Naive thymus-derived CD4-positive, alpha-beta T cell (primary cell): Measurements from ENCODE around the gene ETFRF1. TPM values are rescaled to one million over a fixed set of nuclear protein-coding genes. Genes with fewer than 3 reads are reported as not detected.

Experiments
- ATAC-seq: fragments of 150-1000 bp; cut with Tn5 transposase; 2 replicates; pipeline ENCODE4 v1.10.0; 2021; ENCODE audit warnings: mild to moderate bottlenecking, moderate library complexity
- CTCF ChIA-PET: fragments of 350-600 bp; sonication (Branson Sonifier 250); formaldehyde crosslinking; loops from one replicate; lab custom pipeline; 2021; ENCODE audit warnings: antibody characterized with exemption; lab: Charles Lee
- POLR2A ChIA-PET: fragments of 350-600 bp; sonication (Branson Sonifier 250); formaldehyde crosslinking; loops from one replicate; lab custom pipeline; 2021; ENCODE audit warnings: antibody characterized with exemption, inconsistent platforms; lab: Charles Lee
- DNase-seq, 9 donors: peaks; one replicate each; pipeline versions ENCODE4 v3.0.0 to v3.0.0-alpha.2; 2020 to 2022; ENCODE audit warnings: mixed read lengths in 1 of 9
- H3K27ac ChIP-seq: one replicate; pipeline ENCODE4 v1.7.0; 2013; ENCODE audit warnings: mild to moderate bottlenecking, low read depth, low read length, moderate library complexity
- H3K27me3 ChIP-seq, 2 donors: one replicate each; pipeline ENCODE4 v1.7.0; 2013; ENCODE audit warnings: low read length in 2 of 2, mild to moderate bottlenecking in 2 of 2, moderate library complexity in 2 of 2; ENCODE audit not compliant: control insufficient read depth in 2 of 2, insufficient read depth in 2 of 2
- H3K36me3 ChIP-seq, 3 experiments: 1 replicate in 2 of 3; 2 replicates in 1 of 3; pipeline ENCODE4 v1.7.0; 2013; ENCODE audit warnings: low read length in 3 of 3, mild to moderate bottlenecking in 3 of 3, moderate library complexity in 1 of 3; ENCODE audit not compliant: insufficient read depth in 3 of 3, control insufficient read depth in 2 of 3
- H3K4me1 ChIP-seq, 2 donors: one replicate each; pipeline ENCODE4 v1.7.0; 2013; ENCODE audit warnings: low read length in 2 of 2, mild to moderate bottlenecking in 2 of 2, moderate library complexity in 1 of 2; ENCODE audit not compliant: control insufficient read depth in 2 of 2, insufficient read depth in 2 of 2
- H3K4me3 ChIP-seq: 2 replicates; pipeline ENCODE4 v1.7.0; 2013; ENCODE audit warnings: mild to moderate bottlenecking, low read length
- H3K9me3 ChIP-seq, 3 experiments: 1 replicate in 2 of 3; 2 replicates in 1 of 3; pipeline ENCODE4 v1.7.0; 2013; ENCODE audit warnings: low read length in 3 of 3; ENCODE audit not compliant: control insufficient read depth in 2 of 3
- H3K27ac Mint-ChIP-seq, 9 donors: one replicate each; pipeline ENCODE4 v1.8.0; 2020 to 2022; ENCODE audit warnings: mixed read lengths in 9 of 9, mild to moderate bottlenecking in 8 of 9, moderate library complexity in 5 of 9, inconsistent platforms in 2 of 9
- H3K27me3 Mint-ChIP-seq, 5 donors: one replicate each; pipeline ENCODE4 v1.8.0; 2021 to 2022; ENCODE audit warnings: mixed read lengths in 5 of 5, mild to moderate bottlenecking in 1 of 5
- H3K36me3 Mint-ChIP-seq, 5 donors: one replicate each; pipeline ENCODE4 v1.8.0; 2020 to 2022; ENCODE audit warnings: mixed read lengths in 5 of 5, mild to moderate bottlenecking in 3 of 5, inconsistent platforms in 1 of 5
- H3K4me1 Mint-ChIP-seq, 7 donors: one replicate each; pipeline ENCODE4 v1.8.0; 2020 to 2022; ENCODE audit warnings: mixed read lengths in 7 of 7, mild to moderate bottlenecking in 3 of 7, inconsistent platforms in 1 of 7
- H3K4me3 Mint-ChIP-seq, 10 donors: one replicate each; pipeline ENCODE4 v1.8.0; 2020 to 2022; ENCODE audit warnings: mild to moderate bottlenecking in 10 of 10, mixed read lengths in 10 of 10, moderate library complexity in 6 of 10, inconsistent platforms in 2 of 10
- H3K9me3 Mint-ChIP-seq, 11 donors: one replicate each; pipeline ENCODE4 v1.8.0; 2020 to 2022; ENCODE audit warnings: mixed read lengths in 11 of 11, mild to moderate bottlenecking in 4 of 11, inconsistent platforms in 1 of 11, moderate library complexity in 1 of 11
- intact Hi-C, 2 donors: fragments of 100-400 bp; cut with micrococcal nuclease; formaldehyde crosslinking; loops; one replicate each; pipeline ENCODE4 v1.15.1; 2023
- polyA plus RNA-seq, 2 donors: library from polyadenylated mRNA; unstranded; fragments of 300-500 nt; fragmentation: Illumina TruSeq; gene quantifications; one replicate each; pipeline ENCODE4 v1.2.3, GENCODE V29; 2021
- total RNA-seq, 6 experiments: library from RNA in 5 of 6; stranded (reverse) in 5 of 6; gene quantifications; 1 replicate in 5 of 6; 2 replicates in 1 of 6; pipeline ENCODE4 v1.2.3 and lab custom pipeline; 2021 to 2026

Gene ETFRF1
- total and polyA plus RNA-seq, 7 experiments from 2014 or later = 12.9 to 80.4 (median 34.4) TPM

GRCh38 chr12:25200703-25201102, 5.7 kb downstream of the ETFRF1 start:
- Histone ChIP-seq H3K27me3 (no peaks in the 10 kb centered on the region), H3K36me3 (peaks cover 0 to 5% (median 0%) of the 10 kb centered on the region in 3 experiments), H3K4me3 (no peak overlapping the region), H3K27ac (peak overlapping the region; percentile 26), H3K4me1 (no peaks in the 10 kb centered on the region), H3K9me3 (no peaks in the 10 kb centered on the region)
- ATAC-seq (no peak), DNase-seq (no peak)
- Mint-ChIP-seq H3K4me1 (peaks cover 9 to 68% (median 53%) of the 10 kb centered on the region in 7 donors), H3K9me3 (peaks cover 0 to 4% (median 0%) of the 10 kb centered on the region in 11 donors), H3K36me3 (peaks cover 3 to 30% (median 19%) of the 10 kb centered on the region in 5 donors), H3K4me3 (no peak overlapping the region), H3K27ac (peak overlapping the region in 5 of 9 donors; percentile 5 to 77 (median 56)), H3K27me3 (no peaks in the 10 kb centered on the region)
- ChIA-PET POLR2A (no interaction called here), CTCF (no interaction called here)
- intact Hi-C loops = no loop called here

- intact Hi-C loops = no loop called here
- Histone ChIP-seq H3K4me3 (no peak overlapping the region), H3K9me3 (no peaks in the 10 kb centered on the region), H3K27ac (no peak overlapping the region), H3K27me3 (no peaks in the 10 kb centered on the region), H3K36me3 (peaks cover 0 to 12% (median 0%) of the 10 kb centered on the region in 3 experiments), H3K4me1 (no peaks in the 10 kb centered on the region)
- peaks cover 0 to 4% (median 0%) of the 10 kb centered on the region in 11 donors for H3K9me3 Mint-ChIP-seq
- no peaks in the 10 kb centered on the region for H3K27me3 Mint-ChIP-seq
- POLR2A ChIA-PET = interaction anchor here (1.3 kb wide), 1 partner anchor 8 kb away, joined by 3 read pairs; the partner anchor contains the start of genes DNAI7 and ETFRF1
- DNase-seq = no peak
- H3K27ac Mint-ChIP-seq = peak overlapping the region; percentile 9 to 87 (median 74)
- peaks cover 9 to 37% (median 19%) of the 10 kb centered on the region in 5 donors for H3K36me3 Mint-ChIP-seq
- H3K4me3 Mint-ChIP-seq = no peak overlapping the region
- CTCF ChIA-PET = no interaction called here
- H3K4me1 Mint-ChIP-seq = peaks cover 4 to 64% (median 43%) of the 10 kb centered on the region in 7 donors
- no peak for ATAC-seq
These were observed 7.1 kb downstream of the ETFRF1 start for GRCh38 chr12:25202137-25202536.

DNA sequence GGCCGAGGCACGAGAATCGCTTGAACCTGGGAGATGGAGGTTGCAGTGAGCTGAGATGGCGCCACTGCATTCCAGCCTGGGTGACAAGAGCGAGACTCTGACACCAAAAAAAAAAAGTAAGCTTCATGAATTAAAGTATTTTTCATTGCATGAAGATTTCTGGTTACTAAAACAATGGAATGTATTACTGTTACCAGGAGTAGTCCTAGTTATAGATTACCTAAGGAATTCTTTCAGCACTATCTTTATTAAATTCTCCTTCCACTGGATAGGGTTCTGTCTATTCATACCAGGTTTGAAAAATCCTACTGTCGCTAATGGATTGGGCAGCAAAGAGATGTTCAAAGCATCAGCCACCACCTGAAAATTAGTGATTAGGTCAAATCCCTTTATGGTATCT, 12.4 kb downstream of the ETFRF1 start:
- peak overlapping the region in 2 of 9 donors; percentile 12 to 47 for H3K27ac Mint-ChIP-seq
- Histone ChIP-seq H3K4me3 (no peak overlapping the region), H3K36me3 (peaks cover 0 to 24% (median 0%) of the 10 kb centered on the region in 3 experiments), H3K27ac (no peak overlapping the region), H3K9me3 (no peaks in the 10 kb centered on the region), H3K4me1 (no peaks in the 10 kb centered on the region), H3K27me3 (no peaks in the 10 kb centered on the region)
- ChIA-PET POLR2A (interaction anchor here (1.2 to 1.4 kb wide), 2 partner anchors 9 to 180 kb away, joined by 3 to 4 read pairs; no protein-coding TSS in a partner anchor), CTCF (no interaction called here)
- no peaks in the 10 kb centered on the region for H3K27me3 Mint-ChIP-seq
- intact Hi-C loops = no loop called here
- DNase-seq = no peak
- no peak for ATAC-seq
- H3K9me3 Mint-ChIP-seq = no peaks in the 10 kb centered on the region
- peaks cover 0 to 25% (median 11%) of the 10 kb centered on the region in 5 donors for H3K36me3 Mint-ChIP-seq
- peaks cover 6 to 40% (median 8%) of the 10 kb centered on the region in 7 donors for H3K4me1 Mint-ChIP-seq
- H3K4me3 Mint-ChIP-seq = no peak overlapping the region

- no peaks in the 10 kb centered on the region for H3K9me3 ChIP-seq
- H3K27ac Mint-ChIP-seq = peak overlapping the region in 1 of 9 donors; percentile 12
- POLR2A ChIA-PET = interaction anchor here (1.2 kb wide), 1 partner anchor 10 kb away, joined by 3 read pairs; no protein-coding TSS in a partner anchor
- DNase-seq (no peak), ATAC-seq (no peak)
- H3K27ac ChIP-seq = no peak overlapping the region
- intact Hi-C loops = no loop called here
- no peaks in the 10 kb centered on the region for H3K9me3 Mint-ChIP-seq
- no peak overlapping the region for H3K4me3 ChIP-seq
- H3K4me3 Mint-ChIP-seq = no peak overlapping the region
- peaks cover 0 to 24% (median 0%) of the 10 kb centered on the region in 3 experiments for H3K36me3 ChIP-seq
- H3K27me3 Mint-ChIP-seq = no peaks in the 10 kb centered on the region
- no peaks in the 10 kb centered on the region for H3K27me3 ChIP-seq
- peaks cover 4 to 36% (median 6%) of the 10 kb centered on the region in 7 donors for H3K4me1 Mint-ChIP-seq
- CTCF ChIA-PET = interaction anchor here (1.0 kb wide), 1 partner anchor 10 kb away, joined by 3 read pairs; no protein-coding TSS in a partner anchor
- H3K4me1 ChIP-seq = no peaks in the 10 kb centered on the region
- peaks cover 0 to 23% (median 11%) of the 10 kb centered on the region in 5 donors for H3K36me3 Mint-ChIP-seq
These were observed 12.8 kb downstream of the ETFRF1 start for GRCh38 chr12:25207846-25208245.

DNA sequence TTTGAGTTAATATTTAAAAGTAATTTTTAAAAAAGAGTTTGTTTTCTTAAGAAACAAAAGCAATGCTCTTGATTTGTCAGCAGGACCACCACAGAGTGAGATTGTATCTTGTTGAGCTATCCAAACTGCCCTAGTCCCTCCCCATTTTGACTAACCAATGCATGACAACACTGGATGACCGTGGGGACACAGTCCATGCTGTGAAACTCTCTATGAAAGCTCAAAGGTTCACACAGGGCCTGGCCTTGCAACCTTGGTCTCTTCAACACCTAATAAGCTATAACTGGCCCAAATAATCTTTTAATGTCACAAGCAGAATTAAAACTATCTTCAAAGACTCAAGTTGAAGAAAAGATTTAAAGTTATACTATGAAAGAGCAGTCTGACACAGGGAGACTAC, 13.5 kb downstream of the ETFRF1 start:
- no peak overlapping the region for H3K4me3 Mint-ChIP-seq
- Histone ChIP-seq H3K9me3 (no peaks in the 10 kb centered on the region), H3K4me3 (no peak overlapping the region), H3K27ac (no peak overlapping the region), H3K27me3 (no peaks in the 10 kb centered on the region), H3K36me3 (peaks cover 0 to 24% (median 0%) of the 10 kb centered on the region in 3 experiments), H3K4me1 (no peaks in the 10 kb centered on the region)
- peaks cover 0 to 19% (median 7%) of the 10 kb centered on the region in 5 donors for H3K36me3 Mint-ChIP-seq
- H3K4me1 Mint-ChIP-seq = peaks cover 0 to 30% (median under 1%) of the 10 kb centered on the region in 7 donors
- no peaks in the 10 kb centered on the region for H3K27me3 Mint-ChIP-seq
- ChIA-PET CTCF (interaction anchor here (1.0 kb wide), 1 partner anchor 10 kb away, joined by 3 read pairs; no protein-coding TSS in a partner anchor), POLR2A (interaction anchor here (0.7 to 1.1 kb wide), 4 partner anchors 11 to 94 kb away, joined by 3 read pairs; no protein-coding TSS in a partner anchor)
- intact Hi-C loops = no loop called here
- peak overlapping the region in 1 of 9 donors; percentile 78 for H3K27ac Mint-ChIP-seq
- no peak for DNase-seq
- H3K9me3 Mint-ChIP-seq = no peaks in the 10 kb centered on the region
- ATAC-seq = no peak

- CTCF ChIA-PET = interaction anchor here (0.7 kb wide), 1 partner anchor 221 kb away, joined by 3 read pairs; no protein-coding TSS in a partner anchor
- POLR2A ChIA-PET = interaction anchor here (1.3 kb wide), 1 partner anchor 18 kb away, joined by 6 read pairs; the partner anchor contains the start of genes DNAI7 and ETFRF1
- intact Hi-C loops = no loop called here
- Mint-ChIP-seq H3K9me3 (no peaks in the 10 kb centered on the region), H3K4me3 (no peak overlapping the region), H3K27me3 (no peaks in the 10 kb centered on the region), H3K4me1 (peaks cover 0 to 31% (median 6%) of the 10 kb centered on the region in 7 donors), H3K27ac (peak overlapping the region in 1 of 9 donors; percentile 4), H3K36me3 (peaks cover 0 to 13% (median 9%) of the 10 kb centered on the region in 5 donors)
- ATAC-seq (no peak), DNase-seq (no peak)
- H3K36me3 ChIP-seq = peaks cover 0 to 4% (median 0%) of the 10 kb centered on the region in 3 experiments
- H3K4me1 ChIP-seq = peaks cover 0 to under 1% of the 10 kb centered on the region in 2 donors
- H3K27me3 ChIP-seq = no peaks in the 10 kb centered on the region
- no peak overlapping the region for H3K27ac ChIP-seq
- no peak overlapping the region for H3K4me3 ChIP-seq
- H3K9me3 ChIP-seq = no peaks in the 10 kb centered on the region
These were observed 18.3 kb downstream of the ETFRF1 start for GRCh38 chr12:25213338-25213737.
